HG03064 (cell line): Measurements from ENCODE around the gene ANAPC4.

Experiments used
- ATAC-seq: cut with Tn5 transposase; IDR thresholded peaks from one replicate; pipeline ENCODE4 v1.9.1; 2021; ENCODE audit warnings: low read depth; ENCODE audit not compliant: unreplicated experiment

The ANAPC4 gene

GRCh38 chr4:25430630-25431029, 53.6 kb downstream of the ANAPC4 start:
- ATAC-seq: no peak

DNA sequence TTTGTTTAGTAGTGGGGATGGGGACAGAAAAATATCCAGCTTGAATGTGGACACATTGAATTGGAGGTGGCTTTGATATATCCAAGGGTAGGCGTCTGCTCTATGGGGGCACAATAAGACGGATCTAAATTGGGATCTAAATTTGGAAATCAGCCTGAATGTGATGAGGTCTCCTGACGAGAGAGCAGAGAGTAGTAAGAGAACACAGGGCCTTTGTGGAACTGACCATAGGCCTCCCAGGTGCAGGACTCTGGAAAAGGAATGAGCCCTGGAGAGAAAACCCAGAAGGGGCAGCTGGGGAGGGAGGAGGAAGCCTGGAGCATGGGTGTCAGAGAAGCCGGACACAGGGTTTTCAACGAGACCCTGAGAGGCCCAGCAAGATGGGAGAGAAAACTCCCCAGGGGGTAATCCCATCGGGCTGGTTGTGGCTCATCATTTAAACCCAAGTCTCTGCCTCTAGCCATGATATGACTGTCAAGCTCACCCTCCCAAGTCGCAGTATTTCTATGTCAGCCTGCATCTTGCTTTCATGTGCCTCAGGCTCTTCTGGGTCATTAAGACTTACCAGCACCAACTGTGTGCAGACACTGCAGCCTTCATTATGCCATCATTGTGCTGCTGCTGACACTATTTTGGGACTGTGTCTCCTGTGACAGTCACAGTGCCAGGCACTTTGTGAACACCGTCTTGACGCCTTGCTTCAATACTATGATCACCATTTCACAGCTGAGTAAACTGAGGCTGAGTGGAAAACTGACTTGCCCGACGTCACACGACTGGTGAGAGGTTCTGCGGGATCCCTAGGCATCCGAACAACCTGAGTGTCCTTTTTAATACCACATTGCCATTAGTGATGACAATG, 57.1 kb downstream of the ANAPC4 start:
- ATAC-seq: no peak

GRCh38 chr4:25437926-25438325, 60.9 kb downstream of the ANAPC4 start:
- ATAC-seq: no peak

DNA sequence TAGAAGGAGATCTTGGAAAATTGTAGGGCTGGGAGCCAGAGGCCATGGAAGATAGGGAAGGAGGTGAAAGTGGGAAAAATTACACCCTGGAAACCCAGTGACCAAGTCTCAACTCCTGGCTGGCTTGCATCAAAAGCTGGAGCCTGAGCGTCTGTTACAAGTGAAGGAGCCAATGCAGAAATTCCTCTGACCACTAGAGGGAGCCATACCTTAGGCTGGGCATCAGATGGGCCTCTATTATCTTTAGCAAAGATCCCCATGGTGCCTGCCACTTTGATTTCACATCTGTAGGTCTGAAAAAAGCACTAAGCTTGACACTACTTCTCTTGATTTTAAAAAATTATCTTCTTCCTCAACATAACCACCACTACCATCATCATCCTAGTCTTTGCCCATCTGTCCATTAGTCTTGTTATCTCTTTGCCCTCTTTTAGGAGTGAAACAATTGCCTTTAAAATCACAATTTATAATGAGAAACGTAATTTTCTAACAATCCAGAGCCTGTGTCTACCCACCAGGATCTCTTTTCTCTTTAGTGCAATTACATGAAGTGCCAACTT, 62.9 kb downstream of the ANAPC4 start:
- ATAC-seq: peak; percentile 86

GRCh38 chr4:25440478-25441030, 63.5 kb downstream of the ANAPC4 start:
- ATAC-seq: no peak

GRCh38 chr4:25441519-25442117, 64.6 kb downstream of the ANAPC4 start:
- ATAC-seq: no peak

DNA sequence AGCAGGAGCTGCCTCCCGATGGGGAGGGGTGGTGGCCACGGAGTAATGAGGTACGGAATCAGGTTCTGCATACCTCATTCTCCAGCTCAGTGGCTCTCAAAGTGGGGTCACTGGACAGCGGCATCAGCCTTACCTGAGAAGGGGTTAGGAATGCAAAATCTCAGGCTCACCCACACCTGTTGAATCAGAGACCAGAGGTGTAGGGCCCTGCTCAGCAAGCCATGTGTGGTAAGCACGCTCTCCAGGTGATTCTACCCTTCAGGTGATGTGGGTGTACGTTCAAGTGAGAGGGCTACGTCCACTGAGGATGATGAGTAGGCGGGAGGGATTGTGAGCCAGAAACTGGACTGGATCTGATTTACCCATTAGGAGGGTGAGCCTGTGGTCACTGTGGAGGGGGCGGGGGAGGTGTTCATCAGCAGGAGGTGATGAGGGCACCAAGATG, 65.8 kb downstream of the ANAPC4 start:
- ATAC-seq: no peak

DNA sequence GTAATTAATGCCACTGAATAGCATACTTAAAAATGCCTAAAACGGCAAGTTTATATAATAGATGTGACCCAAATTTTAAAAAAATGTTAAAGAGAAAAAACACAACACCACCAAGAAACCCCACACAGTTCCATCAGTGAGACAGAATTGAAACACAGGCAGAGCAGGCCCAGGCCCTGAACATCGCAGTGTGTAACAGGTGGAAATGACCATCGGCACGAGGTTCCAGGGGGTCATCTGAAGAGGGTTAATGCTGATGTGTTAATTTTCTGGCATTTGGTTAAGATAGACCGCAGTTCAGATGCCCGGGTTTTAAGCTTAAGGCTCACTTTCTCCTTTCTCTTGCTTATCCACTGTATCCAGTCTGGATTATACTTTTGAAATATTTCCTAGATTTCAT, 66.8 kb downstream of the ANAPC4 start:
- ATAC-seq: no peak

DNA sequence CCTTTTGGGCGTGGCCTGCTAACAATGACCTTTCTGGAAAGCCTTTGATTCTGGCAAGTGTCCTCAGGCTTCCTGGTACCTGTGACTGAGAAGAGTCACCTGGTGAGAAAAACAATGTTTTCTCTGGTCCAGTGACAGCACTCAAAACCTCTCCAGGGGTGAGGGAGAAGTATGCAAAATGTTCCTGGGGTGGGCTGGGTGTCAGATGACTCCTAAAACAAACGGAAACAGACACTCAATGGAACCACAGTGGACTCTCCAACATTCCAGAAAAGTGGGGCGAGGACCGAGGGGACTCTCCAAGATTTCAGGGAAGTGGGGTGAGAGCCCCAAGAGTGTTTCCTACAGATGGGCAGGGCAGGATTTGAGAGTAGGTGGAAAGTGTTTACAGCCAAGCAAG, 69.5 kb downstream of the ANAPC4 start:
- ATAC-seq: no peak

- ATAC-seq: no peak
Measured at GRCh38 chr4:25448379-25449109, 71.5 kb downstream of the ANAPC4 start.

DNA sequence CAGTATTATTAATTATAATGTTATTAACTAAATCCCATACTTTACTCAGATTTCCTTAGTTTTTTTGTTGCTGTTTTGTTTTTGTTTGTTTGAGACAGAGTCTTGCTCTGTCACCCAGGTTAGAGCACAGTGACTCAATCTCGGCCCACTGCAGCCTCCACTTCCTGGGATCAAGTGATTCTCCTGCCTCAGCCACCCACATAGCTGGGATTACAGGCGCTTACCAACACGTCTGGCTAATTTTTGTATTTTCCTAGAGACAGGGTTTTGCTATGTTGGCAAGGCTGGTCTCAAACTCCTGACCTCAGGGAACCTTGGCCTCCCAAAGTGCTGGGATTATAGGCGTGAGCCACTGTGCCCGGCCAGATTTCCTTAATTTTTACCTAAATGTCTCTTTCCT, 72.2 kb downstream of the ANAPC4 start:
- no peak for ATAC-seq

- ATAC-seq: no peak
Measured at GRCh38 chr4:25449688-25450087, 72.6 kb downstream of the ANAPC4 start.

DNA sequence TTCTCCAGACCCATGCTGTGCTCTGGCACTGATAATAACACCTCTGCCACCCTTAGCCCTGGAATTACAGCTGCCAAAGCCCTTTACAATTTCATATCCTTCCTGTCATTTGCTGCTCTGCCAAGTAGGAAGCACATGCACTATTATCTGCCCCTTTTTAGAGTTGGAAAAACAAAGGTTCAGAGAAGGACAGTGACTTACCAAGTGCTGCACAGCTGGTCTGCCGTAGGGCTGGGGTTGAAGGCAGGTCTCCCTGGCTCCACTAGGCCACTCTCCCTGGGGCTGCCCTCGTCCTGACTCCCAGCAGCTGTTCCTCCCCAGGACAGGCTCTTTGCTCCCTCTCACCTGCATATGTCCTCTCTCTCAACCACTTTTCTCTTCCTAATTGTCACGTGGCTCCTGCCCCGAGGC, 73.4 kb downstream of the ANAPC4 start:
- ATAC-seq: no peak

DNA sequence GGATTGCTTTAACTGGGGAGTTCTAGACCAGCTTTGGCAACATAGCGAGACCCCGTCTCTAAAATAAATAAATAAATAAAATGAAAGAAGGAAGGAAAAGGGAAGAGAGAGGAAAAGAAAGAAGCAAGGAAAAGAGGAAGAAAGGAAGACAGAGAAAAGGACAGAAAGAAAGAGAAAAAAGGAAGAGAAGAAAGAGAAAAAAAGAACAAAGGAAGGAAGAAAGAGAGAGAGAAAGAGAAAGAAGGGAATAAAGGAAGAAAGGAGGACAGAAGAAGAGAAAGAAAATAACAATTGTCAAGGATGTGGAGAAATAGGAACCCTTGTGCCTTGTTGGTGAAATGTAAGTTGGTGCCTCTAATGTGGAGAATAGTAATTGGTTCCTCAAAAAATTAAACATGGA, 74.6 kb downstream of the ANAPC4 start:
- ATAC-seq: no peak

DNA sequence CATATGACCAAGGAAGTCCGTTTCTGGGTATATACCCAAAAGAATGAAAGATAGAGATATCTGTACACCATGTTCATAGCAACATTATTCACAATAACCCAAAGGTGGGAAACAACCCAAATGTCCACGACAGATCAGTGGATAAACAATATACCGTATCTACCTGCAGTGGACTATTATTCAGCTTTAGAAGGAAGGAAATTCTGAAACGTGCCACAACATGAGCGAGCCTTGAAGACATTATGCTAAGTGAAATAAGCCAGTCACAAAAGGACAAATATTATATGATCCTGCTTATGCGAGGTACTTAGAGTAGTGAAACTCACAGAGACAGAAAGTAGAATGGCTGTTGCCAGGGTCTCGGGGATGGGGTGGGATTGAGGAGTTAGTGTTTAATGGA, 75.0 kb downstream of the ANAPC4 start:
- ATAC-seq: no peak

- no peak for ATAC-seq
Measured at GRCh38 chr4:25454476-25454875, 77.4 kb downstream of the ANAPC4 start.

- no peak for ATAC-seq
Measured at GRCh38 chr4:25457053-25457715, 80.1 kb downstream of the ANAPC4 start.

DNA sequence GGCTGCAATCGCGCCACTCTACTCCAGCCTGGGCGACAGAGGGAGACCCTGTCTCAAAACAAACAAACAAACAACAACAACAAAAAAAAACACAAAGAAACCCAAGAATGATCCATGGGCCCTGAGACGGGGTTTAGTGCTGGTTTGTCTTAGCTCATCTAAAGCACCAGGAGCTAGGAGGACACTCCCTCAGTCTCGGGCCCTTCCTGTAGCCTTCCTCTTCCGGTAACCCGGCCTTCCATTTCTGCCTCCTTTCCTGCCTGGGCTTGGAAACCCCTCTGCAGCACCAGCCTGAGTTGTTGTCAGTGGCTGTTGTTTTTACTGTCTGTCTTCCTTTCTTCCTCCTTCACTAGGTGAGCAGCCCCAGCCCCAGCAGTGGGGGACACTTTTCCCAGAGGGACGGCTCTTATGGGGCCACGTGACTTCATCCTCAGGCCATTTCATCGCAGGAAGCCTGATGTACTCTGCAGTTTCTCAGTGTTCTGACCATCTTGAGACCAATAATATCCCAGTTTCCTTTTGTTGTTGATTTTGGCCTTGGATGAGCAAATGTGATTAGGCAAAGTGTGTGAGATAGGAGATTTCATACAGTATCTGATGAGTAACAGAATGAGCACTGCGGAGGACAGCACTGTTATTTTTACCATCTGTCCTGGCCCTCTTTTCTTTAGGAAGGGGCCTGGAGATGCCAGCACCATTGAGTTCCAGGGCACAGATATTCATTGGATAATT, 90.1 kb downstream of the ANAPC4 start:
- no peak for ATAC-seq

GRCh38 chr4:25467843-25468242, 90.8 kb downstream of the ANAPC4 start:
- no peak for ATAC-seq
